Activated CD4-positive, alpha-beta T cell treated with anti-CD3 and anti-CD28 coated beads, Interleukin-2, amount 50 U/mL, for 1 hour (primary cell): ENCODE measurements around the gene CRTC1.
"Not testable (repeated sequence)": the region's sequence is repeated elsewhere in the genome, so short reads cannot be mapped to it uniquely, and the experiment has no call there.

Experiments
- DNase-seq: peaks from one replicate; pipeline ENCODE4 v3.0.0-alpha.2; 2020

Gene CRTC1

DNA sequence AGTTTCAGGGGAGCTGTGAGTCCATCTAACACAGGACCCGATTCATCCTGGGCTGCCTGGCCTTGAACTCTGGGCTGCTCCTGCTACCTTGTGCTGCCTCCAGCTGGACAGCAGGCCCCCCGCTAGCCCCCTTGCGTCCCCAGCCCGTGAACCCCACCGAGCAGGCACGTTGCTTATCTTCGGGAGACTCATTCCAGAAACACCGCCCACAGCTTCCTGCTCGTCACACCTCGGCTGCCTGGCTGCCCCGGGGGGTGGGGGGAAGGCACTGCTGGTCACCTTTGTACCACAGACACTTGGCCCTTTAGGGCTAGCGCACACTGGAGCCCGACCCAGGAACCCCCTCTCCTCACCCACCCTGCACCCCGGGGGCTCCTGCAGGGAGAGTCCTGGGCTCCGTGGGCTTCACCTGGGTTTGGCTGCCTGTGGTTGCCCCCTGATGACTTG is 48.1 kb downstream of the CRTC1 start:
- DNase-seq, result no peak

DNA sequence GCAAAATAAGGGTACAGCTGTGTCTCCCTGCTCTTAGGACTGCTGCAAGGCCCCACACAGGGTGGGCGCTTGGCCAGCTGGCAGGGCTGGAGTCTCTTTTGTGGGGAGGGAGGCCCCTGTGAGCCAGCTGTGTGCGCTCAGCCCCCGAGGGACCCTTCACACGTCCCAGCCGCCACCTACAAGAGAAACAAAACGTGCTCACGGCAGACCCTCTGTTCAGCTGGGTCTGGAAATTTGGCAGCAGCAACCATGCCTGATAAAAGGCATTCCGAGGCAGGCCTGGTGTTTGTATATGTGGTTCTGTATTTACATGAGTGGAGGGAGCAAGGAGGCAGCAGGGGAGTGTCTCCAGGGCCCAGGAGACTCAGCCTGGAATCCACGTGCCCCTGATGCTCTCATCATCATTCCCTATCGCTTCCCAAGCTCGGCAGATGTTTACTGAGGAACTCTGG is 49.7 kb downstream of the CRTC1 start:
- DNase-seq, result no peak

DNA sequence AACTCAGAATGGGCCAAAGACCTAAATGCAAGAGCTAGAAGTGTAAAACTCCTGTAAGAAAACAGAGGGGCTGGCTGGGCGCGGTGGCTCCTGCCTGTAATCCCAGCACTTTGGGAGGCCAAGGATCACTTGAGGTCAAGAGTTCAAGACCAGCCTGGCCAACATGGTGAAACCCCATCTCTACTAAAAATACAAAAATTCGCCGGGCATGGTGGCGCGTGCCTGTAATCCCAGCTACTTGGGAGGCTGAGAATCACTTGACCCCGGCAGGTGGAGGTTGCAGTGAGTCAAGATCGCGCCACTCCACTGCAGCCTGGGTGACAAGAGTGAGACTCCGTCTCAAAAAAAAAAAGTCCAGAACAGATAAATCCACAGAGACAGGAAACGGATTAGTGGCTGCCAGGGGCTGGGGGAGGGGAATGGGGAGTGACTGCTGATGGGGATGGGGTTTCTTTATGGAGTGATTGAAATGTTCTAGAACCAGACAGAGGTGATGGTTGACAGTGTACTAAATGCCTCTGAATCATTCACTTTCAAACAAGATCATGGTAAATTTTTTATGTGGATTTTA is 50.4 kb downstream of the CRTC1 start:
- not testable (repeated sequence) for DNase-seq

DNA sequence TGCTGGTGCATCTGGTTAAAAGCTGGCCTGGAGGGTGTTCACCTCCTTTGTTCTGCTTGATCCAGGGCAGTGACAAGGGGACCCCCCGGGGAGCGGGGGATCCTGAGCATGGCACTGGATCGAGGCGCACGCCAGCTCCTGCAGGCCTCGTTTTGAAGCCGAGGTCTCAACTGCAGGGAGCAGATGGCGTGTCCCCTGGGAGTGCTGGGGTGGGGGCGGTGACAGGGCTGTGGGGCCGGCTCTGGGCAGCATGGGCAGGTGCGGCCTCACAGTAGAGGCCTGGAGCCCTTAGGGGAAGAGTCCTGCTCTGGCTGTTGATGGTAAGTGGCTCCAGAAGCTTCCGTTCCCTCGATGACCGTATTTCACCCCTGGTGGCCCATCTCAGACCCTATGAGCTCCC is 51.8 kb downstream of the CRTC1 start:
- DNase-seq, result no peak

DNA sequence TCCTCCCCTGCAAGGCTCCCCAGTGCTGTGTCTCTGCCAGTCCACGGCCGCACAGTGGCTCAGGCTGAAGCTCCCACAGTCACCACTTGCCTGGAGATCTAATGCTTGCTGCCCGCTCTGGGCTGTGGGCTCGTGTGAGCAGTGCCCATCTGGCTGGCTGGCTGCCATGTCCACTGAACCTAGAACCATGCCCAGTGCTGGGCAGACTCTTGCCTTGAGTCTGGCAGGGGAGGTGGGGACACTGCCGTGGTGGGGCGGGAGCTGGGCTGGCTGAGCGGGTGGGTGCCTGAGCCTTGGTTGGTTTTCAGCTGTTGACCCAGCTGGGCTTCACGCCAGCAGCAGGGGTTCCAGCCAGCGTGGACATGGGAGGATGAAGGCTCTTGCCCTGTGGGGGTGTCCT is 52.3 kb downstream of the CRTC1 start:
- DNase-seq, result no peak

DNA sequence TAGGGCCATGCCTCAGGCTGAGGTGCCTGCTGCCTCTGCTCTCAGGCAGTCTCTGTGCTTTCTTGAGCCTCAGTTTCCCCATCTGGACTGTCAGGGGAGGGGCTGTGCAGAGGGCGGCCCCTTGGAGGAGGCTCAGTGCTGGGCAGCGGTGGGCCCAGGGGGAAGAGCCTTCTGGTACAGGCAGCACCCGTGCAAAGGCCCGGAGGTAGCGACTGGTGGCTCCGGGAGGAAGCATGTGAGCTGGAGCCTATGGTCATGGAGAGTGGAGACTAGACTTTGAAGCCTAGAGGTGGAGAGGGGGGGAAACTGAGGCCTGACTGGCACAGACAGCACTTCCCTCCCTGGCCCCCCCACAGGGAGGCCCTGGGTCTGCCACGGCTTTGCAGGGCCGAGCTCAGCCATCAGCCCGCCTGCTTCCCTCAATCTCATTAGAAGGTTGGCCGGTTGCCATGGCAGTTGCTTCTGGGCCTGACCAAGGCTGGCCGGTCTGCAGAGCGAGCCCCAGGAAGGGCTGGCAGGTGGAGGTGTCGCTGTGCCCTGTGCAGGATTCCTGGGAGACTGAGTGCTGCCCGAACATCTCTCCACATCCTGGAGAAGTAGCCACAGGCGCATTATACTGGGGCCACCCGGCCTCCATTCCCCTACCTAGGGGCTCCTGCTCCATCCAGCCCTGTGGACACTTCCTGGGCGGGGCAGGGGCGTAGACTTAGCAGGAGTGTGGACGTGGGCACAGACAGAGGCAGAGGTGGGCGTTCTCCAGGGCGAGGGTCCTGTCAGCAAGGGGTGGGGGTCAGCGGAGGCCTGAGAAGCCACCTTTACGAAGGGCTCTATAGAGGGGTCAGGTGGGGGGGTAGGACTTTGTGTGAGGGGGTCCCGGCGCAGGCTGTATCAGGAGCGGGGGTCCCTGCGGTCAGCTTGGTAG is 53.2 kb downstream of the CRTC1 start:
- no peak for DNase-seq

DNA sequence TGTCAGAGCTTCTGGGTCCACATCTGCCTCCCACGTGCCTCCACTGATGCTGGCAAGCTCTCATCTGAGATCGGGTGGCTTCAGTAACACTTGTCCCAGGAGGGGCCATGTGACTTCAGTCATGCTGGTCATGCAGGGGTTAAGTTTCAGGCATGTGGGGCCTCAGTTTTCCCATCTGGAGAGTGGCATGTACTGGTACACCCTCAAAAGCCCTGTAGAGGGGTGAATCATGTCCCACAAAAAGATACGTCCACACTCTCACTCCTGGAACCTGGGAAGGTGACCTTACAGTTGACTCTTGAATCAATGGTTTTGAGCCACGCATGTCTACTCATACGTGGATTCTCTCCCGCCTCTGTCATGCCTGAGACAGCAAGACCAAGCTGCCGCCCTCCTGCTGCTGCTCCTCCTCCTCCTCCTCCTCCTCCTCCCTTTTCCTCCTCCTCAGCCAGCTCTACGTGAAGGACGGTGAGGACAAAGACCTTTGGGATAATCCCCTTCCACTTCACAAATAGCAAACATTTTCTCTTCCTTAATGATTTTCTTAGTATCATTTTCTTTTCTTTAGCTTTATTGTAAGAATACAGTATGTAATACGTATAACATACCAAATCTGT is 54.0 kb downstream of the CRTC1 start:
- DNase-seq, result no peak

DNA sequence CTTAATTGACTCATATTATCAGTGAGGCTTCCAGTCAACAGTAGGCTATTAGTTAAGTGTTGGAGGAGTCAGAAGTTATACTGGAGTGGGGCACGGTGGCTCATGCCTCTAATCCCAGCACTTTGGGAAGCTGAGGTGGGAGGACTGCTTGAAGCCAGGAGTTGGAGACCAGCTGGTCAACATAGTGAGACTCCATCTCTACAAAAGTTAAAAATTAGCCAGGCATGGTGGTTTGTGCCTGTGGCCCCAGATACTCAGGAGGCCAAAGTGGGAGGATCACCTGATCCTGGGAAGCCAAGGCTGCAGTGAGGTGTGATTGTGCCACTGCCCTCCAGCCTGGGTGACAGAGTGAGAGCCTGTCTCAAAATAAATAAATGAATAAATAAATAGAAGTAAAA is 54.5 kb downstream of the CRTC1 start:
- no peak for DNase-seq

DNA sequence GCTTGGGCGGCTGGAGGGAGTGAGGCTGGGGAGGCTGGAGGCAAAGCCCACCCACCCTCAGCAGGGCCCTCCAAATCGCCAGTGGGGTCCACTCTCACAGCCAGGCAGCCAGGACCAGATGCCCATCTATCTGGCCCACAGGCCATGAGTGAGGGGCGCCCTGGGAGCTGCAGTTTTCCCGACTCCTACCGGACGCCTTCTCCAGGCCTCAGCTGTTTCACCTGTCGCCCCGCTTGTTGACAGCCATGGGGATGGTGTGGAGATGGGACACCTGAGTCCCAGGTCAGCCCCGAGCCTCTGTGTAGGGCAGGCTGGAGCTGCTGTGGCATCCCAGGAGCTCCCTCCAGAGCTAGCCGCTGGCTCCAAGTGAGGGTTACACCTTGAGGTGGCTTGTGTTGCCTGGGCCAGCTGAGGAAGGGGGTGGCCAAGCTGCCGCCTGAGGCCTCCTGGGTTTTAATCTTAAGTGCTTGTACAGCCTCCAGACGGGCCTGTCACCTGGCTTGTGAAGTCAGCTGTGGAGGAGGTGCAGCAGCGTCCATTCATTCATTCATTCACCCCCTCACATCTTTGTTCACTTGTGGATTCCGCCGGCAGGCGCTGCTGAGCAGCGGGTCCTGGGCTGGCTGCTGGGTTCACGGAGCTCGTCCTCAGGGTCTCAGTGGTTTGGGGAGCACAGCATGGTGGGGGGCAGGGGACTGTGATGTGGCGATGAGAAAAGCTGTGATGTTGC is 55.6 kb downstream of the CRTC1 start:
- no peak for DNase-seq

DNA sequence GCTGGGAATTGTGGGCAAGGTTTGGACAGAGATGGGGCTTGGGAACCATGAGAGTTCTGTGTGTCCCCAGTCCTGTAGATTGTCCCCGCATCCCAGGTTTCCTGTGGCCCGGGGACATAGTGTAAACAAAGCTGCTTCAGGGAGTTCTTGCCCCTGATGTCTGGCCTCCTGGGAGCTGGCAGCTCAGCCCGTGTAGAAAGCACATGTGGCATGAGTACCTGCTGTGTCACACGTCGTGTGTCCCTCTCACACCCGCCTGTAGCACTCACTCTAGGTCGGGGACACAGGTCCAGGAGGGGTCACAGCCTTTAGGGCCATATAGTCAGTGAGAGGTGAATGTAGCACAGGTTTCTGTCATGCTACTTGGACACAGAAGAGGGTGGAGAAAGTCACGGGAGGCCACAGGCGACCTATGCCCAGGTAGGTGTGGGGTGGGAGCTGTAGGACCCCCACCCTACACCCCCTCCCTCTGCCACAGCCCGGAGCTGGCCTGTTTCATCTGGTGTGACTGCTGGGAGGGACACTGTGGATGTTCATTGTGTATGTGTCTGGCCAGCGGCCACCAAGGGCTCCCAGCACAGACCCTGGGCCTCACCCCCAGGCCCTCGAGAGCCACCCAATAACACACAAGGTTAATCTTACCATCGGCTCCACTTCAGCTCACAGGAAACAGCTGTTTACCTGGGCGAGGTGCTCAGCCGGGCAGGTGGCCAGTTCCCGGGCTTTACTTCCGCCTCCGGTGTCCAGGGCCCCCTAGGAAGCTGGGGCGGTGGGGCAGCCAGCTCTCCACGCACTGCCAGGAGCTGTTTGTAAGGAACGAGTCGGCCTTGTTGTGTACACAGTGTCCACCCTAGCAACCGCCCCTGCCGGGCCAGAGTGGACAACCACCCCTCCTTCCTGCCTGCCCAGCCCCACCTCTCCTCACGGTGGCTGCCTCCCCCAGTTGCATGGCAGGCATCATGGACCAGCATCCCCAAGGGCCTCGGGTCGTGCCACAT is 57.9 kb downstream of the CRTC1 start:
- no peak for DNase-seq

DNA sequence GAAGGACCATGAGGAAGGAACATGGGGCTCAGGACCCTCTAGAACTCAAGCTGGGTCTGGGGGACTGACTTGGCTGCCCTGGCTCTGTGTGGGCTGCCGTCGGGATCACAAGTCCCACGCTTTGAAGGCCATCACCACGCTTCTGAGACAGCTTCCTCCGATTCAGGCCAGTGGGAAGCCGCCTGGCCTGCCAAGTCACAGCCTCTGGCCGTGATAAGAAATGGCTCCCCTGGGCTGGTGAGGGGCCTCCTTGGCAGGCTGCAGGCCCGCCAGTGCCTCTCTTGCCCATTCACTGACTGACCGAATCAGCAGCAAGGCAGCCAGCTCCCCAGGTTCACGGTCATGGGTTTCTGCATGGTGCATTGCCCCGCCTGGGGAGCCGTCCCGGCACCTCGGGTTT is 58.8 kb downstream of the CRTC1 start:
- DNase-seq, result no peak

DNA sequence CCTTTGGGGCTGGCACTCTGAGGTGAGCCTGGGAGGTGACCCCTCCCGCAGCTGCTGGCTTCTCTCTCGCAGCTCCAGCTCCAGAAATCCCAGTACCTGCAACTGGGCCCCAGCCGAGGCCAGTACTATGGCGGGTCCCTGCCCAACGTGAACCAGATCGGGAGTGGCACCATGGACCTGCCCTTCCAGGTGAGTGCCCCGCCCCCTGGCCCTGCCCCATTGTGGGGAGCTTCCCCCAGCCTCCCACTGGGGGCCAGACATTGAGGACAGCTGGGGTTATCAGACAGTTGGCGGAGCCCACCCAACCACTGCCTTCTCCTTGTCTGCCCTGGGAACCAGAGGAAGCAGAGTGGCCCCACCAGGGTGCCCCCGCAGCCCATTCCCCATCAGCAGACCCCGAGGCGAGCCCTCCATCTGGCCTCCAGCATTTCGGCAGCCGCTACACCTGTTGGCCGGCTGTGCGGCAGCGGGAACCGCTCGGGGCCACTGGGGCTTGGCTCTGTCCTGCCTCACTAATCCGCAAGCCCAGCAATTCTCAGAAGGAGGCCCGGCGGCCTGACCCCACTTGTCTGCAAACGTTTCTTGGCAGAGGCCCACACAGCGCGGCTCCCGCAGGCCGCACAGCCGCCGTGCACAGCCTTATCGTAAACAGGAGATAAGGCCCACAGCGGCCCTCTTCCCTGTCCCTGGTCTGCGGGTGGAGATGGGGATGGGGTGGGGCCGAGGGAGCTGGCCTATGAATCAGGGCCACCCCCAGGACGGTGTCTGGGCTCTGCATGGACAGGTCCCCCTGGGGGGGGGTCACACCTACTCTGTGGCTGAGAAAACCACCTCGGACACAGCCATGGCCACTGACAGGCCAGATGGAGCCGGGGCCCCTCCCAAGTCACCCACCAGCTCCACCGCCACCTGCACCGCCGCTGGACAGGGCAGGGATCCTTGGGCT is 59.6 kb downstream of the CRTC1 start:
- no peak for DNase-seq

DNA sequence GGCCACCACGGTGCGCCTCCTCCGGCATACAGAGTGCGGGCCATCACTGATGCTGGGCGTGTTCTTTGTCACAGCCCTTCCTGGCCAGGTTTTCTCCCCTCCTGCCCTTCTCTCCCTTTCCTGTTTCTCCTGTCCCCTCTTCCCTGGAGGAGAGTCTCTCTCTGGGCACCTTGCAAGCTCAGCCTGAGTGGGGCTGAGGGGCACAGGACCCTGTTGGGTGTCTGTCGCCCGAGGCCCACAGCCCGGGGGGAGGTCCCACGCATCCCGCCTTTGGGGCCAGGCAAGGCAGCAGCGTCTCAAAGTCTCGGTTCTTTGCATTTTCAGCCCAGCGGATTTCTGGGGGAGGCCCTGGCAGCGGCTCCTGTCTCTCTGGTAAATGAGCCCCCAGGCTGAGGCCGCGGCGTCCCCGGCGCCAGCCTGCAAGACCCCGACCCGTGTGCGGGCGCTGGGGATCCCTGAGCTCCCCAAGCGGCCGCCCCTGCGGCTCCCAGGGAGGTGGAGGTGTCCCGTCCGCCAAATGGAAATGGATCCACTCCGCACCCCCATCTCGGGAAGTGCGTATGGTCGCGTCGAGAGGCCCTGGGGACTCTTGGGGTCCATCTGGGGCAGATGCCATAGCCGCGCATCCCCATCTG is 60.4 kb downstream of the CRTC1 start:
- DNase-seq, result no peak

DNA sequence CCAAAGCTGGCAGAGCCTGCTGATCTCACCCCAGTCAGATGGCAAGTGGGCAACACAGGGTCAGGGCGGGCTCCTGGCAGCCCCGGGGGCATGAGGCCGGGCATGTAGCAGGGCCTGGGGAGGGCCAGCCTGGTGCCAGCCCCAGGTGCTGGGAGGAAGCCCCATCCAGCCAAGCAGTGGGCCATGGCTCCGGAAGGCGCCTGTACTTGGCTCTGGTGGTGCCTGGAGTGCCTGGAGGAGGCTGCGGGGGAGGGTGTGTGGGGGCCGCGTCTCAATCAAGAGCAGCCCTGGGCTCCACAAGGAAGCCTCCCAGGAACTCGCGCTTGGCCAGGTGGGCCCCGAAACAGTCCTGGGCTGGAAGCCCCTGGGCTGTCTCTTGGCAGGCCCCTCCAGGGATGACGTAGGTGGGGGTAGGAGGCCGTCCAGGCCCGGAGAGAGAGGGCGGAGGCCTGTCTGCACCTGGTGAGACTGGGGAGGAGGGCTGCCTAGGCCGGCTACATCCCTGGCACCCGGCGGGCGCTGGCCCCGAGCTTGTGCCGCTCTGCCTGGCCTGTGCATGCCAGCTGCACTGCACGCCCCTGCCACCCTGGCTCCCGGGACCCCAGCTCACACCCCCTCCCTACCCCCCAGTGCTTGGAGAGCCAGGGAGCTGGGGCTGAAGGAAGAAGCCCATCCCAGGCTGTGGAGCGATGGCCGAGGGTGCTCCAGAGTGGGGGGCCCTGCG is 61.7 kb downstream of the CRTC1 start:
- DNase-seq, result no peak

DNA sequence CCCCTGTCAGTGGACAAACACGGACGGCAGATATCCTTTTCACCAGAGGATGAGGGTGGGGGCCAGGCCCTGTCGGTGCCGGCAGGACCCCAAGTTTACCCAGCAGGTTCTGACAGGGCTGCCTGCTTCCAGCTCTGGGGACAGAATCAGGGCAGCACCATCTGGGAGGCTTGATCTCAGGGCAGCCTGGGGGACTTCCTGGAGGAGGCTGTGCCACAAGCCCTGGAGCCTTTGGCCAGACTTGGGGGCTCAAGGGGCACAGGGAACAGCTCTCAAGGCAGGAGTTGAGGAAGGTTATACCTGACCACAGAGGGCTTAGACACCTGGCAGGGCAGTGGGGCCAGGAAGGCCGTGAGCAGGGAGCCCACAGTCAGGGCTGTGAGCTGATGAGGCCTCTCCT is 62.5 kb downstream of the CRTC1 start:
- no peak for DNase-seq

DNA sequence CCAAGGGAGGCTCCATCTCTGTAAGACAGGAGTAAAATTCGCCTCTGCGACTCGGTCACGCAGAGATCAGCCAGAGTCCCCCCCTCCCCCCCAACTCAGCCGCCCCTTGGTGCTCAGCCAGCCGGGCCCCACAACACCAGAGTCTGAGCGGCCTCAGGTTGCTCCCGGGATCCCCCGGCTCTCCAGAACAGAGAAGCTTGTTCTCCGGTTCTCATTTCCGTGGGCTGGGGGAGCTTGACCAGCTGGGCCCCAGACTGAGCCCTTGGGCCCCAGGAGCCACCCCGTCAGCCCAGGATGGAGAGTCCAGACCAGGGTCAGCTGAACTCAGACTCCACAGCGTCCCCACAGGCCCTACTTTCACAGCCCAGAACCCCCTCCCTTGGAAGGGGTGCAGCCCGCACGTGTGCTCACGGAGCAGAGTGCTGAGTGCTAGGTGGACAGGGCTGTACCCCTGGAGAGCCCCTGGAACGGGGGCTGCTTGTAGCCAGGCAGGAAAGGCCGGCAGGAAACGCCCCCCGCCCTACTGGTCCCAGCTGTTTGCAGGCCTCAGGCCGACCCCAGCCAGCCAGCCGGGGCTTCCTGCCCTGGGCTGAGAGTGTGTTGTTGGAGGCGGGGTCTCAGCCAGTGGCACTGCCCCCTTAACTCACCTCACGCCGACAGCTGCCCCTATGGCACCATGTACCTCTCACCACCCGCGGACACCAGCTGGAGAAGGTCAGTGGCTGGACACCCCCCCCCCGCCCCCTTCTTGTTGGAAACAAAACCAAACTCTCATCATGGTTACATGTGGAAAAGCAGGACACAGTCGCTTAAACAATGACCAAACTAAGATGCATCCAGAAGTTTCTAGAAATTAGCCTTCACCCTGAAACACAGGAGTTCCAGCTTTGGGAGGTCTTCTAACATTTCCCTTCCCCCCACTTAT is 63.2 kb downstream of the CRTC1 start:
- no peak for DNase-seq

DNA sequence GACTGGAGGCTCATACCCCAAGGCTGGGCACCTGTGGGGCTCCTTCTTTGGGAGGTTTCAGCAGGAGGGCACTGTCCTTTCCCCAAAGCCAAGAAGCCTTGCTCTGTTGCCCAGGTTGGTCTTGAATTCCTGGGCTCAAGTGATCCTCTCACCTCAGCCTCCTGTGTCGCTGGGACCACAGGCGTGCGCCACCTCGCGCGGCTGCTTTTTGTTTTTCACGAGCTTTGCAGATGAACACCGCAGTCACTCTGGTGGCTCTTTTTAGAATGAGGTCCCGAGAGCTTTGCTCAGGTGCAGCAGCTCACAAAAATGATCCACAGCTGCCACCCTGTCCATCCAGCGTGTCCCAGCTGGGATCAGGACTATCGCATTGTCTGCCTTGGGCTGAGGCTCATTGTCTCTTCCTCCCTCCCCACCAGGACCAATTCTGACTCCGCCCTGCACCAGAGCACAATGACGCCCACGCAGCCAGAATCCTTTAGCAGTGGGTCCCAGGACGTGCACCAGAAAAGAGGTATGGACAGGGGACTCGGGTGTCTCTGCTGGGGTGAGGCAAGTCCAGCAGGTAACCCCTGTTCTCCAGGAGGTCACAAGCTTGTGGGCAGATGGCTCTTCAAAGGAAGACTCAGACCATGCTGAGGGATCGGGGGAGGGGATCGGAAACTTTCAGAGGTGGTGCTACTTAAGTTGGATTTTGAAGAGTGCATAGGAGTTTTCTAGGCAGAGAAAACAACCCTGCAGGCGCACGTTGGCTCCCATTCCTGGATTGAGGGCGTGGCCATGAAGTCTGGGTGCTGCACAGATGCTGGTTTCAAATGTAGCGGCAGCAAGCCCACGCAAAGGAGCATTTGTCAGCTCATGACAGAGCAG is 66.1 kb downstream of the CRTC1 start:
- no peak for DNase-seq
